K562 (cell line): Measurements from ENCODE around the gene IL9. TPM values are rescaled to one million over a fixed set of nuclear protein-coding genes. Genes with fewer than 3 reads are reported as not detected.

Source experiments
- ATAC-seq: fragments of 200-7000 bp; cut with Tn5 transposase; 3 replicates; pipeline ENCODE4 v1.9.1; 2020; ENCODE audit warnings: moderate library complexity
- BruUV-seq: library from RNA; stranded (reverse); fragments of 400-500 nt; replicated peaks from 2 replicates; lab custom pipeline; 2021; lab: Mats Ljungman, UMichigan
- CTCF ChIA-PET: fragments of 300-600 bp; formaldehyde crosslinking; extraction: SDS; loops from one replicate; lab custom pipeline; 2021; ENCODE audit warnings: low intra/inter-chr PET ratio; lab: Yijun Ruan, JAX
- POLR2A ChIA-PET: fragments of 300-600, 350-650 bp; sonication (Branson Sonifier 250); formaldehyde crosslinking; extraction: SDS; loops from one replicate; lab custom pipeline; 2021; ENCODE audit warnings: antibody characterized with exemption, inconsistent platforms; lab: Yijun Ruan, JAX
- DNase-seq, 4 experiments: peaks; one replicate each; pipeline versions ENCODE4 v3.0.0 to v3.0.0-alpha.2; 2011 to 2018; ENCODE audit warnings: low spot score in 3 of 4, mixed read lengths in 3 of 4; ENCODE audit errors: extremely low read depth in 1 of 4
- FAIRE-seq: peaks from 2 replicates; lab custom pipeline; 2011; peaks lifted over from hg19 to GRCh38; lab: Jason Lieb, UNC
- H2AFZ ChIP-seq: 2 replicates; pipeline ENCODE4 v1.6.0; 2011; ENCODE audit warnings: low read depth, low read length, control low read depth, inconsistent platforms
- H3K27ac ChIP-seq: fragments of 200-600 bp; 3 replicates; pipeline ENCODE4 v1.8.0; 2011; ENCODE audit warnings: low read depth, mild to moderate bottlenecking, control low read depth, inconsistent platforms, low read length, moderate library complexity, mixed read lengths; ENCODE audit errors: extremely low read depth
- H3K27me3 ChIP-seq, 2 experiments: fragments of 300-600 bp in 1 of 2; 2 replicates in 1 of 2; 3 replicates in 1 of 2; pipeline versions ENCODE4 v1.6.0 to v1.8.0; 2011; ENCODE audit warnings: inconsistent platforms in 2 of 2, low read length in 2 of 2, mild to moderate bottlenecking in 1 of 2, mixed read lengths in 1 of 2, moderate library complexity in 1 of 2; ENCODE audit not compliant: control insufficient read depth in 2 of 2, insufficient read depth in 2 of 2
- H3K36me3 ChIP-seq: fragments of 300-600 bp; 3 replicates; pipeline ENCODE4 v1.8.0; 2011; ENCODE audit warnings: mild to moderate bottlenecking, low read length, inconsistent platforms; ENCODE audit not compliant: control insufficient read depth, insufficient read depth
- H3K4me1 ChIP-seq, 2 experiments: fragments of 200-600 bp in 1 of 2; replicated peaks in 1 of 2; 2 replicates in 1 of 2; 3 replicates in 1 of 2; pipeline versions ENCODE4 v1.5.1 to v1.8.0; 2011; ENCODE audit warnings: inconsistent platforms in 2 of 2, low read length in 2 of 2, mild to moderate bottlenecking in 1 of 2, mixed read lengths in 1 of 2, moderate library complexity in 1 of 2; ENCODE audit not compliant: control insufficient read depth in 2 of 2, insufficient read depth in 2 of 2
- H3K4me2 ChIP-seq: 2 replicates; pipeline ENCODE4 v1.6.1; 2011; ENCODE audit warnings: low read length, control low read depth, inconsistent platforms, mixed read lengths; ENCODE audit not compliant: insufficient read depth
- H3K4me3 ChIP-seq: fragments of 200-600 bp; sonication (generic), shearing (Covaris generic); 2 replicates; pipeline ENCODE4 v1.5.1; 2016; ENCODE audit warnings: control low read depth, inconsistent platforms
- H3K79me2 ChIP-seq: fragments of 200-600 bp; 3 replicates; pipeline ENCODE4 v1.8.0; 2011; ENCODE audit warnings: low read length, inconsistent platforms; ENCODE audit not compliant: control insufficient read depth, insufficient read depth
- H3K9ac ChIP-seq, 2 experiments: 2 replicates each; pipeline versions ENCODE4 v1.6.0 to v1.6.1; 2011; ENCODE audit warnings: low read depth in 2 of 2, low read length in 2 of 2, control low read depth in 1 of 2, inconsistent platforms in 1 of 2, mild to moderate bottlenecking in 1 of 2, mixed read lengths in 1 of 2; ENCODE audit not compliant: insufficient read depth in 1 of 2
- H3K9me1 ChIP-seq: one replicate; pipeline ENCODE4 v1.6.0; 2011; ENCODE audit warnings: inconsistent platforms, mild to moderate bottlenecking, low read length, moderate library complexity; ENCODE audit not compliant: control insufficient read depth, insufficient read depth
- H3K9me3 ChIP-seq: replicated peaks from 2 replicates; pipeline ENCODE4 v1.5.1; 2011; ENCODE audit warnings: low read depth, low read length, inconsistent platforms; ENCODE audit not compliant: control insufficient read depth, insufficient read depth
- H4K20me1 ChIP-seq: replicated peaks from 2 replicates; pipeline ENCODE4 v1.6.1; 2011; ENCODE audit warnings: low read length, inconsistent platforms, mixed read lengths; ENCODE audit not compliant: control insufficient read depth, insufficient read depth
- ATF6 ChIP-seq: sonication (generic); formaldehyde crosslinking; IDR thresholded peaks from 2 replicates; pipeline ENCODE4 v1.4.0; 2020; ENCODE audit warnings: mild to moderate bottlenecking, missing genetic modification reagents
- FOXK2 ChIP-seq, 2 experiments: fragments of 450-650 bp; IDR thresholded peaks in 1 of 2; conservative IDR thresholded peaks in 1 of 2; 2 replicates each; pipeline ENCODE4 v1.6.1; 2016; ENCODE audit warnings: low read depth in 2 of 2, mild to moderate bottlenecking in 1 of 2
- FOXP4 ChIP-seq: sonication (generic); formaldehyde crosslinking; IDR thresholded peaks from 2 replicates; pipeline ENCODE4 v1.8.0; 2022; ENCODE audit warnings: mild to moderate bottlenecking, missing genetic modification reagents, borderline replicate concordance
- GTF3C2 ChIP-seq: IDR thresholded peaks from 3 replicates; pipeline ENCODE4 v1.6.1; 2011; ENCODE audit warnings: borderline replicate concordance, mild to moderate bottlenecking, moderate library complexity; ENCODE audit not compliant: insufficient read length; ENCODE audit errors: extremely low read depth
- MAFK ChIP-seq: IDR thresholded peaks from 2 replicates; pipeline ENCODE4 v1.6.1; 2011; ENCODE audit warnings: low read length, improper control_type of control experiment
- NBN ChIP-seq: fragments of 450-650 bp; IDR thresholded peaks from 2 replicates; pipeline ENCODE4 v1.6.1; 2016; ENCODE audit warnings: low read depth, mild to moderate bottlenecking
- NR0B1 ChIP-seq: fragments of 450-650 bp; IDR thresholded peaks from one replicate; pipeline ENCODE4 v1.6.1; 2018; ENCODE audit warnings: mild to moderate bottlenecking, moderate library complexity; ENCODE audit not compliant: partially characterized antibody
- SP2 ChIP-seq: IDR thresholded peaks from 2 replicates; pipeline ENCODE4 v1.6.1; 2011; ENCODE audit warnings: mild to moderate bottlenecking, low read depth, low read length, moderate library complexity; ENCODE audit not compliant: poor library complexity, severe bottlenecking; ENCODE audit errors: extremely low read depth
- TSC22D4 ChIP-seq: fragments of 450-650 bp; IDR thresholded peaks from 2 replicates; pipeline ENCODE4 v1.6.1; 2016; ENCODE audit warnings: missing genetic modification characterization, missing biosample characterization, control low read depth
- ZFP91 ChIP-seq: sonication (generic); formaldehyde crosslinking; IDR thresholded peaks from 2 replicates; pipeline ENCODE4 v1.8.0; 2022; ENCODE audit warnings: mild to moderate bottlenecking, missing genetic modification reagents
- WGBS: fragments of 100-300 bp; shearing (Covaris generic); methylation state at CpG from one replicate; pipeline ENCODE4 v1.1.6; 2016; ENCODE audit warnings: low coverage, mixed read lengths; ENCODE audit not compliant: insufficient coverage; ENCODE audit errors: missing lambda C conversion rate; 5-methylcytosine and 5-hydroxymethylcytosine counted together
- in situ Hi-C: fragments of 300-500 bp; cut with MboI; formaldehyde crosslinking; loops from 4 replicates; pipeline ENCODE4 v1.15.0; 2018; ENCODE audit warnings: inconsistent platforms, mixed read lengths
- intact Hi-C: fragments of 100-400 bp; cut with micrococcal nuclease; formaldehyde crosslinking; loops from 2 replicates; pipeline ENCODE4 v1.14.2; 2022
- polyA plus RNA-seq, 8 experiments: library from polyadenylated mRNA; depleted of rRNA in 4 of 8; stranded (reverse) in 5 of 8; unstranded in 3 of 8; fragments of >200 nt; fragmentation: Nextera tagmentation in 2 of 8; fragmentation: Illumina TruSeq in 1 of 8; extraction: Ambion mirVana in 2 of 8; extraction: Trizol in 1 of 8; gene quantifications; 2 replicates each; pipeline versions ENCODE4 v1.2.1 to v1.2.3, GENCODE V29; 2011 to 2014; ENCODE audit warnings: inconsistent platforms in 1 of 8, missing spikeins in 1 of 8
- total RNA-seq, 7 experiments: library from RNA; depleted of rRNA in 6 of 7; stranded (reverse); fragments of >200 nt in 6 of 7; fragmentation: Illumina TruSeq in 2 of 7; extraction: Trizol in 2 of 7; gene quantifications; 2 replicates each; pipeline versions ENCODE4 v1.2.1 to v1.2.3, GENCODE V29; 2011 to 2021; ENCODE audit warnings: low replicate concordance in 1 of 7

The IL9 gene
- total and polyA plus RNA-seq, 9 of the 15 experiments (the other 6 are each of a cell fraction or from before 2014, with no cell fraction given), result not detected

- DNase-seq, result no peak
- Histone ChIP-seq H3K36me3 (no peaks in the 10 kb centered on the region), H3K9me1 (no peaks in the 10 kb centered on the region), H3K9ac (no peak overlapping the region), H3K79me2 (no peaks in the 10 kb centered on the region), H3K27ac (no peak overlapping the region), H3K4me2 (no peak overlapping the region), H3K4me1 (peaks cover 0 to under 1% of the 10 kb centered on the region in 2 experiments; a peak in 1 of 5 replicates), H3K4me3 (no peak overlapping the region), H4K20me1 (peaks cover 9% of the 10 kb centered on the region; the same call in 1 of the 2 replicates), H3K9me3 (no peaks in the 10 kb centered on the region), H3K27me3 (peaks cover 0 to 9% of the 10 kb centered on the region in 2 experiments; a peak in 3 of 5 replicates), H2AFZ (no peak overlapping the region)
- in situ Hi-C loops, result no loop called here
- no TSS peak for BruUV-seq
- no peak for FAIRE-seq
- intact Hi-C loops, result no loop called here
- ChIA-PET CTCF (no interaction called here), POLR2A (interaction anchor here (0.5 to 1.2 kb wide), 2 partner anchors 9 to 45 kb away, joined by 4 to 6 read pairs; no protein-coding TSS in a partner anchor)
- no peak for ATAC-seq
- 0% methylated on average over 2 of the region's 2 CpGs for WGBS
- no peak for TF ChIP-seq NR0B1
- no peak for TF ChIP-seq NBN
- TF ChIP-seq ZFP91 (CRISPR knock-in tag), result no peak
- no peak for TF ChIP-seq GTF3C2
- TF ChIP-seq ATF6 (CRISPR knock-in tag), result no peak
- no peak for TF ChIP-seq MAFK
- TF ChIP-seq FOXP4 (CRISPR knock-in tag), result no peak
- TF ChIP-seq FOXK2 (conservative IDR thresholded peaks at IDR 0.05 in 1 of 2, IDR thresholded peaks at IDR 0.05 in 1 of 2; ENCODE audit: low read depth in 2 of 2), result no peak
- no peak for TF ChIP-seq SP2
- TF ChIP-seq TSC22D4 (tag), result no peak
Measured at GRCh38 chr5:135890296-135890695, 5.3 kb downstream of the IL9 start.
